ENCODE measurements around the gene DCBLD2. TPM values are rescaled to one million over a fixed set of nuclear protein-coding genes. Genes with fewer than 3 reads are reported as not detected.
"Not testable (repeated sequence)": the region's sequence is repeated elsewhere in the genome, so short reads cannot be mapped to it uniquely, and the experiment has no call there.

The DCBLD2 gene
- total RNA-seq, 2 experiments from 2014 or later = 11.9 to 12.0 TPM

GRCh38 chr3:98886525-98886924, 15.0 kb downstream of the DCBLD2 start:
- no peak for TF ChIP-seq EZH2phosphoT487 (IDR thresholded peaks at IDR 0.05; ENCODE audit: borderline replicate concordance, low read depth, low read length)
- TF ChIP-seq, protein P1, sequence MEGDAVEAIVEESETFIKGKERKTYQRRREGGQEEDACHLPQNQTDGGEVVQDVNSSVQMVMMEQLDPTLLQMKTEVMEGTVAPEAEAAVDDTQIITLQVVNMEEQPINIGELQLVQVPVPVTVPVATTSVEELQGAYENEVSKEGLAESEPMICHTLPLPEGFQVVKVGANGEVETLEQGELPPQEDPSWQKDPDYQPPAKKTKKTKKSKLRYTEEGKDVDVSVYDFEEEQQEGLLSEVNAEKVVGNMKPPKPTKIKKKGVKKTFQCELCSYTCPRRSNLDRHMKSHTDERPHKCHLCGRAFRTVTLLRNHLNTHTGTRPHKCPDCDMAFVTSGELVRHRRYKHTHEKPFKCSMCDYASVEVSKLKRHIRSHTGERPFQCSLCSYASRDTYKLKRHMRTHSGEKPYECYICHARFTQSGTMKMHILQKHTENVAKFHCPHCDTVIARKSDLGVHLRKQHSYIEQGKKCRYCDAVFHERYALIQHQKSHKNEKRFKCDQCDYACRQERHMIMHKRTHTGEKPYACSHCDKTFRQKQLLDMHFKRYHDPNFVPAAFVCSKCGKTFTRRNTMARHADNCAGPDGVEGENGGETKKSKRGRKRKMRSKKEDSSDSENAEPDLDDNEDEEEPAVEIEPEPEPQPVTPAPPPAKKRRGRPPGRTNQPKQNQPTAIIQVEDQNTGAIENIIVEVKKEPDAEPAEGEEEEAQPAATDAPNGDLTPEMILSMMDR (conservative IDR thresholded peaks at IDR 0.05; ENCODE audit: low read length) = no peak
- Histone ChIP-seq H3K4me3 (ENCODE audit: low read depth, low read length, poor library complexity, severe bottlenecking) (no peak overlapping the region), H3K79me2 (ENCODE audit: insufficient read depth, low read depth, low read length) (no peaks in the 10 kb centered on the region), H3K9me2 (ENCODE audit: insufficient read depth, low read length) (no peaks in the 10 kb centered on the region), H3K36me3 (ENCODE audit: insufficient read depth, low read length) (no peaks in the 10 kb centered on the region), H3K9me3 (ENCODE audit: low read length) (no peaks in the 10 kb centered on the region), H4K20me1 (ENCODE audit: insufficient read depth, low read length) (no peaks in the 10 kb centered on the region), H3K27ac (ENCODE audit: low read depth, low read length, poor library complexity, severe bottlenecking) (no peak overlapping the region), H2AFZ (ENCODE audit: low read length) (no peak overlapping the region), H3K4me2 (ENCODE audit: low read length) (no peak overlapping the region), H3K4me1 (ENCODE audit: insufficient read depth, low read length, poor library complexity, severe bottlenecking) (no peaks in the 10 kb centered on the region)
- no TSS peak for BruUV-seq (replicated peaks)
- CTCF ChIA-PET (ENCODE audit: unreplicated experiment) = no interaction called here
- DNase-seq (ENCODE audit: low spot score) = no peak
- intact Hi-C loops (cut with micrococcal nuclease; ENCODE audit: unreplicated experiment) = no loop called here
- POLR2A ChIA-PET = interaction anchor here (1.0 to 1.2 kb wide), 2 partner anchors 13 to 15 kb away, joined by 3 to 7 read pairs; partner anchors contain the start of gene DCBLD2

DNA sequence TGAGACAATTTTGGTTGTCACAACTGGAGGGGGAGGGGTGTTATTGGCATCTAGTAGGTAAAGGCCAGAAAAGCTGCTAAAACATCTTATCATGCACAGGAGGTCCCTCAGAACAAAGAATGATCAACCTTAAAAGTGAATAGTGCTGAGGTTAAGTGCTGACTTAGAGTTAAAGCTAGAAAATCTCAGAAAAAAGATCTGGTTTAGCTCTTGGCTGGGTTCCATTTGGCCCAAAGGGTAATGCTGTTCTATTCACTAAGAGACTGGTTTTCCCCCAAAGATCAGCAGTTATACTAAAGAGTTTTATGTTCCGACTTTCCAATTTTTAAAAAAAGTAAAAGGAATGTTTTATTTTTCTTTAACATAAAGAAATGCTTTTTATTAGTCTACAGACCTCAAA, 15.6 kb downstream of the DCBLD2 start:
- H2AFZ ChIP-seq (ENCODE audit: low read length) = no peak overlapping the region
- no peak overlapping the region for H3K4me3 ChIP-seq (ENCODE audit: low read depth, low read length, poor library complexity, severe bottlenecking)
- POLR2A ChIA-PET = interaction anchor here (0.6 to 1.2 kb wide), 3 partner anchors 12 to 127 kb away, joined by 3 to 7 read pairs (median 3); partner anchors contain the start of gene DCBLD2
- no peaks in the 10 kb centered on the region for H3K4me1 ChIP-seq (ENCODE audit: insufficient read depth, low read length, poor library complexity, severe bottlenecking)
- no peaks in the 10 kb centered on the region for H3K79me2 ChIP-seq (ENCODE audit: insufficient read depth, low read depth, low read length)
- no peaks in the 10 kb centered on the region for H3K9me2 ChIP-seq (ENCODE audit: insufficient read depth, low read length)
- no peak overlapping the region for H3K27ac ChIP-seq (ENCODE audit: low read depth, low read length, poor library complexity, severe bottlenecking)
- H3K4me2 ChIP-seq (ENCODE audit: low read length) = no peak overlapping the region
- H3K36me3 ChIP-seq (ENCODE audit: insufficient read depth, low read length) = 0 out of 2 replicates have a peak, but pooled peaks cover under 1% of the 10 kb centered on the region
- DNase-seq (ENCODE audit: low spot score) = no peak
- no peaks in the 10 kb centered on the region for H4K20me1 ChIP-seq (ENCODE audit: insufficient read depth, low read length)
- no peaks in the 10 kb centered on the region for H3K9me3 ChIP-seq (ENCODE audit: low read length)
- intact Hi-C loops (cut with micrococcal nuclease; ENCODE audit: unreplicated experiment) = no loop called here
- CTCF ChIA-PET (ENCODE audit: unreplicated experiment) = no interaction called here
- no peak for TF ChIP-seq EZH2phosphoT487 (IDR thresholded peaks at IDR 0.05; ENCODE audit: borderline replicate concordance, low read depth, low read length)
- TF ChIP-seq, protein P1 (conservative IDR thresholded peaks at IDR 0.05; ENCODE audit: low read length) = no peak
- no TSS peak for BruUV-seq (replicated peaks)

DNA sequence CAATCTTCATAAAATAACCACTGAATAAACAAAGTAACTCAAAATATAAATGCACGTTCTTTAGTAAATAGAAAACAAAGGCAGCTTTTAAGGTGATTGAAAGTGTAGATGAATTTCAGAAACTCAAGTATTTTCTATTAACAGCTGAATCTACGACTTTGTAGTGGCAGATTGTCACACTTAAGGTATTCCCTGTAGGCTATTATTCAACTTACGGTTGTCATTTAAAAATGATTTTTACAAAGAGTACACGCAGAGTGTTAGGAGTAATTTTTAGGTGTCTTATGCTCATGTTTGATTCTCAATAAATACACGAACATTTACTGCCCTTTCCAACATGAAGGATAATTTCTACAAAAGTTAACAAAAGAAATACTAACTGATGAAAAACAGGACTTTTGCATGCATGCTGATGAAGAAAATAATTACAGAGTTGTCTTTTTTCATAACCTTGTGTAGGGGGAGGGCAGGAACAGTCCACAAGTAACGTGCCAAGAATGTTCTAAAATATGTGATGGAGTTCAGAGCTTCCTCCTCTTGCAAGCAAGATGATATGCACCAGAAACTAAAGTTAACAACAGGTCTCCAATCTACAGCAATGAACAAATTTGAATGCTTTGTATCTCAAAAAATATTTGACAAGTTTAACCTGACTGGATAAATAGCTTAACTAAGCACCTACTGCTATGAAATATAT, 16.7 kb downstream of the DCBLD2 start:
- ChIA-PET CTCF (ENCODE audit: unreplicated experiment) (no interaction called here), POLR2A (interaction anchor here (0.7 to 1.7 kb wide), 2 partner anchors 17 to 565 kb away, joined by 3 to 6 read pairs; partner anchors contain the start of gene DCBLD2)
- Histone ChIP-seq H3K9me3 (ENCODE audit: low read length) (no peaks in the 10 kb centered on the region), H2AFZ (ENCODE audit: low read length) (no peak overlapping the region), H4K20me1 (ENCODE audit: insufficient read depth, low read length) (no peaks in the 10 kb centered on the region), H3K27ac (ENCODE audit: low read depth, low read length, poor library complexity, severe bottlenecking) (no peak overlapping the region), H3K79me2 (ENCODE audit: insufficient read depth, low read depth, low read length) (no peaks in the 10 kb centered on the region), H3K4me2 (ENCODE audit: low read length) (no peak overlapping the region), H3K4me3 (ENCODE audit: low read depth, low read length, poor library complexity, severe bottlenecking) (no peak overlapping the region), H3K36me3 (ENCODE audit: insufficient read depth, low read length) (0 out of 2 replicates have a peak, but pooled peaks cover 7% of the 10 kb centered on the region), H3K4me1 (ENCODE audit: insufficient read depth, low read length, poor library complexity, severe bottlenecking) (no peaks in the 10 kb centered on the region), H3K9me2 (ENCODE audit: insufficient read depth, low read length) (no peaks in the 10 kb centered on the region)
- TF ChIP-seq, protein P1 (conservative IDR thresholded peaks at IDR 0.05; ENCODE audit: low read length) = no peak
- no peak for TF ChIP-seq EZH2phosphoT487 (IDR thresholded peaks at IDR 0.05; ENCODE audit: borderline replicate concordance, low read depth, low read length)
- DNase-seq (ENCODE audit: low spot score) = no peak
- BruUV-seq (replicated peaks) = no TSS peak
- intact Hi-C loops (cut with micrococcal nuclease; ENCODE audit: unreplicated experiment) = no loop called here

GRCh38 chr3:98882614-98883333, 18.7 kb downstream of the DCBLD2 start:
- H3K27ac ChIP-seq (ENCODE audit: low read depth, low read length, poor library complexity, severe bottlenecking); H3K4me2 ChIP-seq (ENCODE audit: low read length); CTCF ChIA-PET (ENCODE audit: unreplicated experiment); H3K4me1 ChIP-seq (ENCODE audit: insufficient read depth, low read length, poor library complexity, severe bottlenecking); H3K4me3 ChIP-seq (ENCODE audit: low read depth, low read length, poor library complexity, severe bottlenecking); intact Hi-C loops (cut with micrococcal nuclease; ENCODE audit: unreplicated experiment); H3K79me2 ChIP-seq (ENCODE audit: insufficient read depth, low read depth, low read length); BruUV-seq (replicated peaks); H4K20me1 ChIP-seq (ENCODE audit: insufficient read depth, low read length); H2AFZ ChIP-seq (ENCODE audit: low read length); H3K9me2 ChIP-seq (ENCODE audit: insufficient read depth, low read length); DNase-seq (ENCODE audit: low spot score); H3K9me3 ChIP-seq (ENCODE audit: low read length); H3K36me3 ChIP-seq (ENCODE audit: insufficient read depth, low read length): not testable (repeated sequence)
- POLR2A ChIA-PET = interaction anchor here (1.0 kb wide), 2 partner anchors 11 to 135 kb away, joined by 3 to 4 read pairs; no protein-coding TSS in a partner anchor

All from OCI-LY7 (cell line).